Measurements from ENCODE around the gene IFNK. TPM values are rescaled to one million over a fixed set of nuclear protein-coding genes. Genes with fewer than 3 reads are reported as not detected.

Gene IFNK
- total and polyA plus RNA-seq, 2 donors (not counting 3 experiments of a cell fraction or from before 2014, with no cell fraction given): not detected

DNA sequence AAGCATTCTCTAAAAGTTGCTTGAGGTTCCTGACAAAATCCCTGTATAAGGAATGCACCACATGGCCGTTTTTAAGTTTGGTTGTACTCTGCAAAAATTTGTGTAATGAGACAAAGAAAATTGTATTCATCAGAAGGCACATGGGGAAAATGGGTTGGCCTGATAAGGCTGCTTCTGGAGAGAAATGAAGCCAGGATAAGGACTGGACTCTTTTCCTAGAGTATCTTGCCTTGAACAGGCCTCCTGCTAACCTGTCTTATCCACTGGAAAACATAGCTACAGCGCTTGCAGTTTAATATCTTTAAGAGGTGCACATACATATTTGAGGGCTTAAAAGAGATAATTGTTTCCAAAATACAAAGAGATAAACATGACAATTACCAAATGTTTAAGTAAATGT is 41.4 kb upstream of the IFNK start:
- Histone ChIP-seq H3K9me1 (replicated peaks; ENCODE audit: control insufficient read depth, extremely low read depth, insufficient read depth, low read length) (no peaks in the 10 kb centered on the region), H3K27ac (ENCODE audit: insufficient read depth, low read depth, low read length) (no peak overlapping the region), H3K4me1 (ENCODE audit: control insufficient read depth, extremely low read depth, insufficient read depth, low read length) (no peaks in the 10 kb centered on the region), H3K36me3 (ENCODE audit: control insufficient read depth in 2 of 2, extremely low read depth in 1 of 2, insufficient read depth in 2 of 2, low read length in 2 of 2) (no peaks in the 10 kb centered on the region), H3K27me3 (ENCODE audit: control insufficient read depth in 2 of 2, insufficient read depth in 2 of 2, low read length in 2 of 2) (no peaks in the 10 kb centered on the region), H4K20me1 (replicated peaks; ENCODE audit: control insufficient read depth, extremely low read depth, insufficient read depth, low read length) (peaks cover 2% of the 10 kb centered on the region), H3K4me3 (replicated peaks in 1 of 3; ENCODE audit: insufficient read depth in 1 of 3, low read depth in 1 of 3, low read length in 3 of 3) (no peak overlapping the region), H3K4me2 (ENCODE audit: insufficient read depth, low read length) (no peak overlapping the region), H2AFZ (ENCODE audit: low read depth, low read length) (no peak overlapping the region), H3K9me3 (replicated peaks; ENCODE audit: control insufficient read depth, insufficient read depth, low read length) (no peaks in the 10 kb centered on the region), H3K79me2 (ENCODE audit: control insufficient read depth, insufficient read depth, low read length) (no peaks in the 10 kb centered on the region), H3K9ac (replicated peaks; ENCODE audit: extremely low read depth, insufficient read depth, low read length) (no peak overlapping the region)
- dilution Hi-C loops (cut with MboI; ENCODE audit: extremely low pct_ligation_motif_present, low sequenced_read_pairs): no loop called here
- intact Hi-C loops (cut with micrococcal nuclease): no loop called here
- DNase-seq (ENCODE audit: low read depth, low spot score) (no peak), FAIRE-seq (no peak)
- CTCF ChIA-PET: no interaction called here
- POLR2A ChIA-PET: no interaction called here
- no TSS peak for BruUV-seq (replicated peaks)
- TF ChIP-seq FOS (IDR thresholded peaks at IDR 0.05; ENCODE audit: borderline replicate concordance, insufficient read depth, low read length) (no peak), POLR2AphosphoS5 (IDR thresholded peaks at IDR 0.05; ENCODE audit: insufficient read depth, low read depth, low read length) (no peak), MYC (IDR thresholded peaks at IDR 0.05; ENCODE audit: low read depth, low read length) (no peak), EZH2 (IDR thresholded peaks at IDR 0.05; ENCODE audit: borderline replicate concordance, low read depth, low read length, severe bottlenecking) (no peak), JUN (IDR thresholded peaks at IDR 0.05; ENCODE audit: borderline replicate concordance, insufficient read depth, insufficient read length, low read depth) (no peak)

DNA sequence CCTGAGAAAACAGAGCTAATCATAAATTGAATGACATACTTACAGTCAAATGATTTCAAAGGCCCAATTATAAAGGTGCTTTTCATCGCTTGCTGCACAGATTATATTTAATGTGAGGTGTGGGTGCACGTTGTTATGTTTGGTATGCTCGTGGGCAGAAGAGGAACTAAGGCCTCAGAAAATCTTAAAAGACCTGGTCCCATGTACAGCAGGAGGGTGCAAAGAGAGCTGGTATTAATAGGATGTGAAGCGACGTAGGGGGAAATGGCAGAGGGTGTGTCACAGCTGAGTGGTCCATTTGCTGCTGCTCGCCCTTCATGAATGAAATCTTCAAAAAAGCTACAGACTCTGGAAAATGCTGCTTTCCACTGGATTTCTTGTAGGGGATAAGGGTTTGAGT is 40.5 kb upstream of the IFNK start:
- no peaks in the 10 kb centered on the region for H3K79me2 ChIP-seq (ENCODE audit: control insufficient read depth, insufficient read depth, low read length)
- CTCF ChIA-PET: no interaction called here
- no peaks in the 10 kb centered on the region for H3K36me3 ChIP-seq (ENCODE audit: control insufficient read depth in 2 of 2, extremely low read depth in 1 of 2, insufficient read depth in 2 of 2, low read length in 2 of 2)
- dilution Hi-C loops (cut with MboI; ENCODE audit: extremely low pct_ligation_motif_present, low sequenced_read_pairs): no loop called here
- H3K9me3 ChIP-seq (replicated peaks; ENCODE audit: control insufficient read depth, insufficient read depth, low read length): no peaks in the 10 kb centered on the region
- DNase-seq (ENCODE audit: low read depth, low spot score) (no peak), FAIRE-seq (no peak)
- no peaks in the 10 kb centered on the region for H3K9me1 ChIP-seq (replicated peaks; ENCODE audit: control insufficient read depth, extremely low read depth, insufficient read depth, low read length)
- BruUV-seq (replicated peaks): no TSS peak
- H4K20me1 ChIP-seq (replicated peaks; ENCODE audit: control insufficient read depth, extremely low read depth, insufficient read depth, low read length): peaks cover 2% of the 10 kb centered on the region
- no peak for TF ChIP-seq FOS (IDR thresholded peaks at IDR 0.05; ENCODE audit: borderline replicate concordance, insufficient read depth, low read length)
- TF ChIP-seq, protein P1, sequence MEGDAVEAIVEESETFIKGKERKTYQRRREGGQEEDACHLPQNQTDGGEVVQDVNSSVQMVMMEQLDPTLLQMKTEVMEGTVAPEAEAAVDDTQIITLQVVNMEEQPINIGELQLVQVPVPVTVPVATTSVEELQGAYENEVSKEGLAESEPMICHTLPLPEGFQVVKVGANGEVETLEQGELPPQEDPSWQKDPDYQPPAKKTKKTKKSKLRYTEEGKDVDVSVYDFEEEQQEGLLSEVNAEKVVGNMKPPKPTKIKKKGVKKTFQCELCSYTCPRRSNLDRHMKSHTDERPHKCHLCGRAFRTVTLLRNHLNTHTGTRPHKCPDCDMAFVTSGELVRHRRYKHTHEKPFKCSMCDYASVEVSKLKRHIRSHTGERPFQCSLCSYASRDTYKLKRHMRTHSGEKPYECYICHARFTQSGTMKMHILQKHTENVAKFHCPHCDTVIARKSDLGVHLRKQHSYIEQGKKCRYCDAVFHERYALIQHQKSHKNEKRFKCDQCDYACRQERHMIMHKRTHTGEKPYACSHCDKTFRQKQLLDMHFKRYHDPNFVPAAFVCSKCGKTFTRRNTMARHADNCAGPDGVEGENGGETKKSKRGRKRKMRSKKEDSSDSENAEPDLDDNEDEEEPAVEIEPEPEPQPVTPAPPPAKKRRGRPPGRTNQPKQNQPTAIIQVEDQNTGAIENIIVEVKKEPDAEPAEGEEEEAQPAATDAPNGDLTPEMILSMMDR (IDR thresholded peaks at IDR 0.05; ENCODE audit: extremely low read depth in 1 of 2, insufficient read depth in 1 of 2, low read depth in 1 of 2, low read length in 2 of 2): no peak
- no peak for TF ChIP-seq GATA2 (IDR thresholded peaks at IDR 0.05; ENCODE audit: insufficient read depth, insufficient read length, low read depth, low read length)
- intact Hi-C loops (cut with micrococcal nuclease): no loop called here
- H3K9ac ChIP-seq (replicated peaks; ENCODE audit: extremely low read depth, insufficient read depth, low read length): no peak overlapping the region
- no peak overlapping the region for H3K4me3 ChIP-seq (replicated peaks in 1 of 3; ENCODE audit: insufficient read depth in 1 of 3, low read depth in 1 of 3, low read length in 3 of 3)
- H2AFZ ChIP-seq (ENCODE audit: low read depth, low read length): no peak overlapping the region
- POLR2A ChIA-PET: no interaction called here
- H3K4me2 ChIP-seq (ENCODE audit: insufficient read depth, low read length): no peak overlapping the region
- H3K4me1 ChIP-seq (ENCODE audit: control insufficient read depth, extremely low read depth, insufficient read depth, low read length): no peaks in the 10 kb centered on the region
- no peaks in the 10 kb centered on the region for H3K27me3 ChIP-seq (ENCODE audit: control insufficient read depth in 2 of 2, insufficient read depth in 2 of 2, low read length in 2 of 2)
- no peak overlapping the region for H3K27ac ChIP-seq (ENCODE audit: insufficient read depth, low read depth, low read length)
